Psoas muscle (tissue), 8 donors: ENCODE results near the gene SYCP2L. TPM values are rescaled to one million over a fixed set of nuclear protein-coding genes. Genes with fewer than 3 reads are reported as not detected.
A peak's percentile ranks its signal among the peaks of the same experiment; 100 is the strongest.

ENCODE experiments used
- ATAC-seq, 4 donors: fragments of 200-7000 bp; cut with Tn5 transposase; one replicate each; pipeline ENCODE4 v1.9.1; 2020; ENCODE audit warnings: moderate library complexity in 3 of 4, mild to moderate bottlenecking in 2 of 4
- DNase-seq, 2 donors: peaks; one replicate each; pipeline ENCODE4 v3.0.0-alpha.2; 2020
- H3K27ac ChIP-seq: fragments of 200-600 bp; one replicate; pipeline ENCODE4 v1.8.0; 2022
- H3K27me3 ChIP-seq, 3 donors: fragments of 200-600 bp in 1 of 3; one replicate each; pipeline versions ENCODE4 v1.6.1 to v1.8.0; 2013 to 2022; ENCODE audit warnings: low read length in 2 of 3, mild to moderate bottlenecking in 2 of 3, moderate library complexity in 1 of 3; ENCODE audit not compliant: insufficient read depth in 3 of 3
- H3K36me3 ChIP-seq, 2 donors: fragments of 200-600 bp in 1 of 2; one replicate each; pipeline versions ENCODE4 v1.6.1 to v1.8.0; 2013 to 2022; ENCODE audit warnings: low read depth in 1 of 2, mild to moderate bottlenecking in 1 of 2, moderate library complexity in 1 of 2; ENCODE audit not compliant: insufficient read depth in 1 of 2
- H3K4me1 ChIP-seq: fragments of 200-600 bp; one replicate; pipeline ENCODE4 v1.8.0; 2022
- H3K4me3 ChIP-seq: fragments of 200-600 bp; one replicate; pipeline ENCODE4 v1.8.0; 2022; ENCODE audit warnings: mild to moderate bottlenecking
- H3K9me3 ChIP-seq: fragments of 200-600 bp; one replicate; pipeline ENCODE4 v1.8.0; 2022
- WGBS, 3 donors: extraction: QIAGEN DNeasy Blood & Tissue Kit; methylation state at CpG; one replicate each; pipeline versions ENCODE4 v1.1.6 to v1.1.7; 2013; 5-methylcytosine and 5-hydroxymethylcytosine counted together
- intact Hi-C, 2 donors: fragments of 100-400 bp; cut with DNase I; formaldehyde crosslinking; loops; one replicate each; pipeline versions ENCODE4 v1.11.0 to v1.14.2; 2022
- polyA plus RNA-seq, 3 donors: library from polyadenylated mRNA; stranded (reverse); fragments of 200-250 nt; gene quantifications; one replicate each; pipeline ENCODE4 v1.2.3, GENCODE V29; 2013
- total RNA-seq, 4 donors: library from RNA; stranded (reverse); fragmentation: NEBNext Ultra II Directional in 2 of 4; extraction: Animal tissue kit (Norgen Biotek cat#: 25700) in 2 of 4; gene quantifications; one replicate each; pipeline versions ENCODE4 v1.2.1 to v1.2.4, GENCODE V29; 2021 to 2023
- TF ChIP-seq, protein P1 (sequence below): fragments of 200-600 bp; IDR thresholded peaks from one replicate; pipeline ENCODE4 v1.8.0; 2022; ENCODE audit warnings: antibody characterized with exemption
- donor health status: healthy with polysubstance abuse.
- donor health status: DM: no; HTN: no; CAD: no; lungs with moderate emphysema.
- donor health status: Bipolar disorder and iron deficiency.
- donor health status: healthy.
- donor health status: DM: yes; HTN: yes; CAD: no.
- donor health status: DM: no; HTN: no; CAD: no.
- donor health status: DM: no; HTN: no; CAD: no.
- donor health status: DM: yes; HTN: yes; CAD: no.

The SYCP2L gene
- total and polyA plus RNA-seq, 7 donors = 0.08 to 0.99 (median 0.19) TPM; not detected in 1

GRCh38 chr6:10949579-10950490 is 63.0 kb downstream of the SYCP2L start:
- 85 to 88% (median 86%) methylated on average over 6 of the region's 6 CpGs for WGBS, 3 donors
- intact Hi-C loops = loop anchor here (2.0 to 10.0 kb wide), 5 partner anchors 97 to 547 kb away; no protein-coding TSS in a partner anchor
- H3K4me1 ChIP-seq = no peaks in the 10 kb centered on the region
- H3K27me3 ChIP-seq = no peaks in the 10 kb centered on the region
- no peaks in the 10 kb centered on the region for H3K36me3 ChIP-seq
- TF ChIP-seq, protein P1, sequence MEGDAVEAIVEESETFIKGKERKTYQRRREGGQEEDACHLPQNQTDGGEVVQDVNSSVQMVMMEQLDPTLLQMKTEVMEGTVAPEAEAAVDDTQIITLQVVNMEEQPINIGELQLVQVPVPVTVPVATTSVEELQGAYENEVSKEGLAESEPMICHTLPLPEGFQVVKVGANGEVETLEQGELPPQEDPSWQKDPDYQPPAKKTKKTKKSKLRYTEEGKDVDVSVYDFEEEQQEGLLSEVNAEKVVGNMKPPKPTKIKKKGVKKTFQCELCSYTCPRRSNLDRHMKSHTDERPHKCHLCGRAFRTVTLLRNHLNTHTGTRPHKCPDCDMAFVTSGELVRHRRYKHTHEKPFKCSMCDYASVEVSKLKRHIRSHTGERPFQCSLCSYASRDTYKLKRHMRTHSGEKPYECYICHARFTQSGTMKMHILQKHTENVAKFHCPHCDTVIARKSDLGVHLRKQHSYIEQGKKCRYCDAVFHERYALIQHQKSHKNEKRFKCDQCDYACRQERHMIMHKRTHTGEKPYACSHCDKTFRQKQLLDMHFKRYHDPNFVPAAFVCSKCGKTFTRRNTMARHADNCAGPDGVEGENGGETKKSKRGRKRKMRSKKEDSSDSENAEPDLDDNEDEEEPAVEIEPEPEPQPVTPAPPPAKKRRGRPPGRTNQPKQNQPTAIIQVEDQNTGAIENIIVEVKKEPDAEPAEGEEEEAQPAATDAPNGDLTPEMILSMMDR = no peak
- no peak overlapping the region for H3K4me3 ChIP-seq
- no peak for DNase-seq
- H3K27ac ChIP-seq = no peak overlapping the region
- H3K9me3 ChIP-seq = no peaks in the 10 kb centered on the region
- no peak for ATAC-seq

DNA sequence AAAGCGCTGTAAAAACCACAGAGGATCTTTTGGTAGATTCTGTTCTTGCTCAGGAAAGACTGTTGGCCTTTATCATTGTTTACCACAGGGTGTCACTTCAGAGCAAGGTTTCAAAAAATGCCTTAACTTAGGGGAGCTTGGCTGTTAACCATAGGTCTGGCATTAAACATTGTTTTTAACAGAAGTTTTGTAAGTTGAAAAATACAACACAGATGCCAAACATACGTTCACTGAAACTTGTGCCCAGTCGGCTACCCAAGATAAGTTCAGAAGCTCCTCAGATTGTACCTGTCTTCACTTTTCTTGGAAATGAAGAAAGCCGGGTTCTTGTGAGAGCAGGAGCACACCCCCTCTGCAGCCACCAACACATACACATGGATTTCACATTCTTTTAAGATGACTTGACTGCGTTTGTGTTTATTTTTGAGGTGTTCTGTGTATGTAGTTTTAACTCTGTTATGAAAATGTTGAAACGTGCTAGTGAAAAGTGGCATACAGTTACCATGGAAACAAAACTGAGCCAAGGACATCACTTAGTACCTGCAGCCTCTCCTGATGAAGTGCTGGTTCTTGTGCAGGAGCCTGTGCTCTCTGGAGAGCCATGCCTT is 64.9 kb downstream of the SYCP2L start:
- ATAC-seq (no peak), DNase-seq (no peak)
- no peaks in the 10 kb centered on the region for H3K9me3 ChIP-seq

GRCh38 chr6:10954590-10955010 is 67.7 kb downstream of the SYCP2L start:
- Histone ChIP-seq H3K27me3 (no peaks in the 10 kb centered on the region), H3K9me3 (no peaks in the 10 kb centered on the region), H3K36me3 (no peaks in the 10 kb centered on the region), H3K4me1 (no peaks in the 10 kb centered on the region), H3K27ac (no peak overlapping the region), H3K4me3 (no peak overlapping the region)
- intact Hi-C loops = loop anchor here (5.0 to 10.0 kb wide), 4 partner anchors 93 to 543 kb away; no protein-coding TSS in a partner anchor
- TF ChIP-seq, protein P1 = peak; percentile 43
- WGBS, 3 donors = 28 to 30% (median 29%) methylated on average over 15 of the region's 15 CpGs
- DNase-seq (peak; percentile 55 to 77), ATAC-seq (no peak)

More for the DNA sequence above, 64.9 kb downstream of the SYCP2L start:
- no peak overlapping the region for H3K4me3 ChIP-seq
- H3K27me3 ChIP-seq = no peaks in the 10 kb centered on the region
- no peak overlapping the region for H3K27ac ChIP-seq
- no peaks in the 10 kb centered on the region for H3K4me1 ChIP-seq
- TF ChIP-seq, protein P1 = peak; percentile 28
- WGBS, 3 donors = 58 to 66% (median 62%) methylated on average over 6 of the region's 6 CpGs
- intact Hi-C loops = loop anchor here (2.0 to 10.0 kb wide), 5 partner anchors 96 to 546 kb away; no protein-coding TSS in a partner anchor
- no peaks in the 10 kb centered on the region for H3K36me3 ChIP-seq

DNA sequence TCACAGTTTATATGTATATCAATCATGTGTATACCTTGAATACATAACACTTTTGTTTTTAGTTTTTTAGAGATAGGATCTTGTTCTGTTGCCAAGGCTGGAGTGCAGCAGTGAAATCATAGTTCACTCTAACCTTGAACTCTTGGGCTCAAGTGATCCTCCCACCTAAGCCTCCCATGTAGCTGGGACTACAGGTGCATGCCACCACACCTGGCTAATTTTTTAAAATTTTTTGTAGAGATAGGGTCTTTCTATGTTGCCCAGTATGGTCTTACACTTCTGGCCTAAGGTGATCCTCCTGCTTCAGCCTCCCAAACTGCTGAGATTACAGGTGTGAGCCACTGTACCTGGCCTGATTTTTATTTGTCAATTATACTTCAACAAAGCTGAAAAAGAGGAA is 69.9 kb downstream of the SYCP2L start:
- no peak overlapping the region for H3K4me3 ChIP-seq
- intact Hi-C loops = loop anchor here (10.0 kb wide), 2 partner anchors 108 to 538 kb away; no protein-coding TSS in a partner anchor
- ATAC-seq (no peak), DNase-seq (no peak)
- no peaks in the 10 kb centered on the region for H3K4me1 ChIP-seq
- H3K27me3 ChIP-seq = no peaks in the 10 kb centered on the region
- no peak overlapping the region for H3K27ac ChIP-seq
- no peaks in the 10 kb centered on the region for H3K9me3 ChIP-seq
- H3K36me3 ChIP-seq = no peaks in the 10 kb centered on the region
- TF ChIP-seq, protein P1 = no peak
